ENCODE data around the gene TMEM201.
"Not testable (repeated sequence)": the region's sequence is repeated elsewhere in the genome, so short reads cannot be mapped to it uniquely, and the experiment has no call there.

TMEM201 gene

GRCh38 chr1:9601942-9602793, 13.5 kb downstream of the TMEM201 start:
- no peak for DNase-seq

- DNase-seq, result no peak
These were observed 14.1 kb downstream of the TMEM201 start for GRCh38 chr1:9602794-9603167.

- no peak for DNase-seq
These were observed 14.6 kb downstream of the TMEM201 start for GRCh38 chr1:9603307-9603706.

- no peak for DNase-seq
These were observed 15.3 kb downstream of the TMEM201 start for GRCh38 chr1:9603766-9604753.

GRCh38 chr1:9604836-9605235, 16.1 kb downstream of the TMEM201 start:
- no peak for DNase-seq

GRCh38 chr1:9605946-9606455, 17.3 kb downstream of the TMEM201 start:
- DNase-seq, result no peak

- DNase-seq, result no peak
These were observed 17.7 kb downstream of the TMEM201 start for GRCh38 chr1:9606458-9606857.

GRCh38 chr1:9606948-9607347, 18.2 kb downstream of the TMEM201 start:
- no peak for DNase-seq

GRCh38 chr1:9607352-9607751, 18.6 kb downstream of the TMEM201 start:
- no peak for DNase-seq

GRCh38 chr1:9609998-9610397, 21.3 kb downstream of the TMEM201 start:
- no peak for DNase-seq

- DNase-seq, result no peak
These were observed 21.8 kb downstream of the TMEM201 start for GRCh38 chr1:9610548-9610947.

- DNase-seq, result no peak
These were observed 23.0 kb downstream of the TMEM201 start for GRCh38 chr1:9611716-9612115.

GRCh38 chr1:9612162-9612845, 23.6 kb downstream of the TMEM201 start:
- DNase-seq, result no peak

- no peak for DNase-seq
These were observed 24.3 kb downstream of the TMEM201 start for GRCh38 chr1:9612871-9613624.

GRCh38 chr1:9613625-9614299, 25.1 kb downstream of the TMEM201 start:
- no peak for DNase-seq

- no peak for DNase-seq
These were observed 26.8 kb downstream of the TMEM201 start for GRCh38 chr1:9615316-9616063.

GRCh38 chr1:9618909-9619679, 30.4 kb downstream of the TMEM201 start:
- no peak for DNase-seq

GRCh38 chr1:9621032-9621431, 32.3 kb downstream of the TMEM201 start:
- DNase-seq, result no peak

GRCh38 chr1:9624081-9624480, 35.4 kb downstream of the TMEM201 start:
- no peak for DNase-seq

- DNase-seq, result not testable (repeated sequence)
These were observed 36.3 kb downstream of the TMEM201 start for GRCh38 chr1:9625030-9625429.

Data from GF-D8 (cell line).